Panc1 (cell line): ENCODE data around the gene PEX5L.

Experiments
- CTCF ChIP-seq: fragments of 450-650 bp; IDR thresholded peaks from 2 replicates; pipeline ENCODE4 v1.5.1; 2017; ENCODE audit warnings: mild to moderate bottlenecking
- POLR2AphosphoS5 ChIP-seq: IDR thresholded peaks from 2 replicates; pipeline ENCODE4 v1.6.1; 2012; ENCODE audit warnings: mild to moderate bottlenecking, low read depth, low read length, moderate library complexity
- REST ChIP-seq, 2 experiments: IDR thresholded peaks; 2 replicates each; pipeline ENCODE4 v1.6.1; 2011 to 2012; ENCODE audit warnings: low read depth in 2 of 2, control low read depth in 1 of 2, low read length in 1 of 2, mild to moderate bottlenecking in 1 of 2, moderate library complexity in 1 of 2; ENCODE audit not compliant: insufficient read depth in 1 of 2
- TCF7L2 ChIP-seq: IDR thresholded peaks from 2 replicates; pipeline ENCODE4 v1.6.1; 2011; ENCODE audit warnings: mild to moderate bottlenecking, low read depth, low read length, inconsistent platforms

- TF ChIP-seq CTCF, result no peak
- no peak for TF ChIP-seq POLR2AphosphoS5
- TF ChIP-seq REST (IDR thresholded peaks at IDR 0.05; ENCODE audit: insufficient read depth in 1 of 2, low read depth in 2 of 2, low read length in 1 of 2), result no peak
- TF ChIP-seq TCF7L2, result no peak
These were observed 31.3 kb upstream of the PEX5L start for GRCh38 chr3:180068023-180068422.
